Measurements from ENCODE around the gene FAM216A.
"Not testable (repeated sequence)": the region's sequence is repeated elsewhere in the genome, so short reads cannot be mapped to it uniquely, and the experiment has no call there.

Gene FAM216A

DNA sequence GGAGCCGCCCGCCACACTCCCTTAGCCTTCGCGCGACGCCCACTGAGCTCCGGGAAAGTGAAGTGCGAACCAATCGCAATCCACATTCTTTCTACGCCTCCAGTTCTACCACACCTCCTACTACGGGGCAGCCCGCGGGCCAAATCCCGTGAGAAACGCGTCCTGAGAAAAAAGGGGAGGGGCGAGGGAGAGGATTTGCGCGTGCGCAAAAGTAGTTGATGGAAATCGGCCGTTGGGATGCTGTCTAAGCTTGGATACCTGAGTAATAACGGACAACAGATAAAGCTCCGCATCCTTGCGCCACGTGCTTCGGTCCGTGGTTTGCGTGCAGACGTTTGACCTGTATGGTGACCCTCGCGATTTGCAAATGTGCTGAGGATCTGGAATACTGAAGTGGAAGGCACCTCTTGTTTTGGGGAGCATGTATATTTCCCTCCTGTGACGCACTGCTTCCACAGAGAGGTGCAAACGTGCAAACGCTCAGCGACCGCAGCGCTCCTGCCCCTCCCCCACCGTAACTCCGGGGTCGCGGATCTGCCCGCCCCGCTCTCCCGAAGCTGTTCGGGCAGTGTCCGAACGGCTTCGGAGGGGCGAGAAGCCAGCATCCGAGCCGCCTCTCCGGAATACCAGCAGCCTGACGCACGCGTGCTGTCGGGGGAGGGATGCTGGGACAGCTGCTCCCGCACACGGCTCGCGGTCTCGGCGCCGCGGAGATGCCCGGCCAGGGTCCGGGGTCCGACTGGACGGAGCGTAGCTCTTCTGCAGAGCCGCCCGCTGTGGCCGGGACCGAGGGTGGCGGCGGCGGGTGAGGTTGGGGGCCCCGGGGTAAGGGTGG lies at the start of gene FAM216A, which contains the start of gene GPN3:
TSS of gene FAM216A (plus strand) at position 632 of the 835 bp plus-strand sequence. CDS start at position 663, 31 bp downstream.
TSS of gene GPN3 (minus strand) at position 44 of the 835 bp plus-strand sequence. CDS start 54 bp downstream, outside the sequence.
- TF ChIP-seq, protein P1, sequence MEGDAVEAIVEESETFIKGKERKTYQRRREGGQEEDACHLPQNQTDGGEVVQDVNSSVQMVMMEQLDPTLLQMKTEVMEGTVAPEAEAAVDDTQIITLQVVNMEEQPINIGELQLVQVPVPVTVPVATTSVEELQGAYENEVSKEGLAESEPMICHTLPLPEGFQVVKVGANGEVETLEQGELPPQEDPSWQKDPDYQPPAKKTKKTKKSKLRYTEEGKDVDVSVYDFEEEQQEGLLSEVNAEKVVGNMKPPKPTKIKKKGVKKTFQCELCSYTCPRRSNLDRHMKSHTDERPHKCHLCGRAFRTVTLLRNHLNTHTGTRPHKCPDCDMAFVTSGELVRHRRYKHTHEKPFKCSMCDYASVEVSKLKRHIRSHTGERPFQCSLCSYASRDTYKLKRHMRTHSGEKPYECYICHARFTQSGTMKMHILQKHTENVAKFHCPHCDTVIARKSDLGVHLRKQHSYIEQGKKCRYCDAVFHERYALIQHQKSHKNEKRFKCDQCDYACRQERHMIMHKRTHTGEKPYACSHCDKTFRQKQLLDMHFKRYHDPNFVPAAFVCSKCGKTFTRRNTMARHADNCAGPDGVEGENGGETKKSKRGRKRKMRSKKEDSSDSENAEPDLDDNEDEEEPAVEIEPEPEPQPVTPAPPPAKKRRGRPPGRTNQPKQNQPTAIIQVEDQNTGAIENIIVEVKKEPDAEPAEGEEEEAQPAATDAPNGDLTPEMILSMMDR (conservative IDR thresholded peaks at IDR 0.05; ENCODE audit: low read length): no peak
- peak; percentile 97 for DNase-seq (ENCODE audit: low read depth)
- H3K4me3 ChIP-seq (ENCODE audit: low read length): peak within 1 kb of the TSS; percentile 99

- not testable (repeated sequence) for H3K4me3 ChIP-seq (ENCODE audit: low read length); DNase-seq (ENCODE audit: low read depth)
These were observed 48.0 kb upstream of the FAM216A start for GRCh38 chr12:110420644-110421043.

- H3K4me3 ChIP-seq (ENCODE audit: low read length): no peak overlapping the region
- no peak for DNase-seq (ENCODE audit: low read depth)
- TF ChIP-seq, protein P1 (conservative IDR thresholded peaks at IDR 0.05; ENCODE audit: low read length): no peak
These were observed 47.4 kb upstream of the FAM216A start for GRCh38 chr12:110421159-110421661.

DNA sequence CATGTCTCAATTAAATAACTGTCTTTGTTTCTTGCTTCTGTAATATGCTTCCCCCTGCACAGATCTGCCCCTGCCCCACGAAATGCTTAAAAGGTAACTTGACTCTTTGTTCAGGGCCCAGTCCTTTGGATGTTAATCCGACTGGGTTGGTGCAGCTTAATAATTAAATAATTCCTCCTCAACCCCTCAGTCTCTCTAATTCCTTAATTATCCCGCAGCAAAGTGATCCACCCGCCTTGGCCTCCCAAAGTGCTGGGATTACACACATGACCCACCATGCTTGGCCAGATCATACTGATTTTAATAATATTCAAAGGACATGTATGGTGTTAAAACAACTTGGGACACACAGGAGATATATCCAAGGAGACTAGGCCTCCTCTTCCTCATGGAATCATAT lies 46.9 kb upstream of the FAM216A start:
- H3K4me3 ChIP-seq (ENCODE audit: low read length): no peak overlapping the region
- no peak for DNase-seq (ENCODE audit: low read depth)
- TF ChIP-seq, protein P1 (conservative IDR thresholded peaks at IDR 0.05; ENCODE audit: low read length): no peak

GRCh38 chr12:110424237-110424636 lies 44.4 kb upstream of the FAM216A start:
- TF ChIP-seq, protein P1 (conservative IDR thresholded peaks at IDR 0.05; ENCODE audit: low read length): no peak
- DNase-seq (ENCODE audit: low read depth): peak; percentile 27
- H3K4me3 ChIP-seq (ENCODE audit: low read length): no peak overlapping the region

DNA sequence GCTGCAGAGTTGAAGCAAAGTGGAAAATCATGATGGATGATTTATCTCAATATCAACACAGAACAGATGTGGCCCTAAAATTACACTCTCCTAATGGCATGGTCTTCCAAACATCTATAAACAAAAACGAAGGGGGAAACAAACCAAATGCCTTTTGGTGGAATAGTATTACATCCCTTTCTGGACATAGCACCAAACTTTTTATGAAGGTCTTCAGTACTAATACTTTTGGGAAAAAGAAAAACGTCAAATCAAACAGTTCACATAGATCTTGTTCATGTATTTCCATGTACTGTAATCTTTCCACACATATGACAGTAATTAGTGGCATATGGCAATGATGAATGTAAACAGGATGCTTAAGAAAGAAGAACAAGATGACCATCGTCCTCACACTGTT lies 42.2 kb upstream of the FAM216A start:
- peak; percentile 58 for DNase-seq (ENCODE audit: low read depth)
- TF ChIP-seq, protein P1 (conservative IDR thresholded peaks at IDR 0.05; ENCODE audit: low read length): no peak
- no peak overlapping the region for H3K4me3 ChIP-seq (ENCODE audit: low read length)

- not testable (repeated sequence) for H3K4me3 ChIP-seq (ENCODE audit: low read length); DNase-seq (ENCODE audit: low read depth)
These were observed 39.0 kb upstream of the FAM216A start for GRCh38 chr12:110429676-110430075.

DNA sequence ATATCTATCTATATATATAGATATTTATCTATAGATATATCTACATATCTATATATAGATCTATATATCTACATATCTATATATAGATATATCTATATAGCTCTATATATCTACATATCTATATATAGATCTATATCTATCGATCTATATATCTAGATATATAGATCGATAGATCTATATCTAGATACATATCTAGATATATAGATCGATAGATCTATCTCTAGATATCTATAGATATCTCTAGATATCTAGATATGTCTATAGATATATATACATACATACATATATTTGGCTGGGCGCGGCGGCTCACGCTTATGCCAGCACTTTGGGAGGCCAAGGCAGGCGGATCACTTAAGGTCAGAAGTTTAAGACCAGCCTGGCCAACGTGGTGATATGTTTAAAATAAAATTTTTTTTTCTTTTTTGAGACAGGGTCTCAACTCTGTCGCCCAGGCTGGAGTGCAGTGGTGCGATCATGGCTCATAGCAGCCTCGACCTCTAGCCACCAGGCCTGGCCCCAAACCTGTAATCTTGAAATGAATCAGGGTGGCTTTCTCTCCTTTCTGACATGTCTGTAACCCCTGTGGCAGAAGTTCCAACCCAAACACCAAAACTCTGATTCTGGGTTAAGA lies 36.6 kb upstream of the FAM216A start:
- TF ChIP-seq, protein P1 (conservative IDR thresholded peaks at IDR 0.05; ENCODE audit: low read length): no peak
- peak overlapping the region; percentile 55 for H3K4me3 ChIP-seq (ENCODE audit: low read length)
- DNase-seq (ENCODE audit: low read depth): no peak
